Measurements from ENCODE around the gene SPN.
"Not testable (repeated sequence)": the region's sequence is repeated elsewhere in the genome, so short reads cannot be mapped to it uniquely, and the experiment has no call there.

Gene SPN

GRCh38 chr16:29676989-29677785 is 14.1 kb downstream of the SPN start:
- no peak for DNase-seq (ENCODE audit: low read depth in 2 of 2)

- DNase-seq (ENCODE audit: low read depth in 2 of 2), result no peak
Observed at GRCh38 chr16:29678691-29679267, 15.7 kb downstream of the SPN start, which contains the start of gene QPRT. QPRT (plus strand) TSS chr16:29679180; CDS start chr16:29679198, 18 bp downstream.

DNA sequence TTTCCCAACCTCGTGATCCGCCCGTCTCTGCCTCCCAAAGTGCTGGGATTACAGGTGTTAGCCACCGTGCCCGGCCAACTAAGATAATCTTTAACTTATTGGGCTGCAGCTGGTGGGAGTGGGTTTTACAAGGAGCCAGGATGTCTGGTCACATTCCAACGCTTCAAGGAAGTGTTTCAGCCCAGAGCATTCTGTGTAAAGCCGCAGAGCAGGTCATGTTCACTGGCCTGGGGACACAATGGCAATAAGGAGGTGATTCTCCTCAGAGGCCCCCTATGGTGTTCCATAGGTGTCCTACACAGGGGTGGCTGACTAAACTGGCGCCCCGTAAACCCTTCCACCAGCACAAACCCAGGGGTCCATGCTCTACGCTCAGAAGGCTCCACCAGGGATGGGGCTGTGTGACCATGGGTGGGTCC is 17.1 kb downstream of the SPN start:
- DNase-seq (ENCODE audit: low read depth in 2 of 2), result no peak

DNA sequence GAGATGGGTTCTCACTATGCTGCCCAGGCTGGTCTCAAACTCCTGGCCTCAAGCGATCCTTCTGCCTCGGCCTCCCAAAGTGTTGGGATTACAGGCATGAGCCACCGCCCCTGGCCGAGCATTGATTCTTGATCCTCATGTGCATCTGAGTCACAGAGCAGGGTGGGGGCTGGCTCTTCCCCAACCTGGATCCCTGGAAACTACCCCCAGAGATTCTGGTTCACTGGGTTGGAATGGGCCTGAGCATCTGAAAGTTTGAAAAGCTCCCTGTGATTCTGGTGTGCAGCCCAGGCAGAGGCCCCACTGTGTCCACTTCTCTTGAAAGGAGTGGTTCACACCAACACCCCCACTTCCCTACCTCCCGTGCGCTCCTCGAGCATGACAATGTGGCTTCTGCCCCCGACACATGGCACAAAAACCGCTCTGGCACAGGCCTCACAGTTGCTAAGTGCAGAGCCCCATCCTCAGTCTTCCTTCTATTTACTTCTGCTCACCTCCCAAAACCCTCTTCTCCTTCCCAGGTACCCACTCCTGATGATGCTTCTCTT is 20.6 kb downstream of the SPN start:
- no peak for DNase-seq (ENCODE audit: low read depth in 2 of 2)

DNA sequence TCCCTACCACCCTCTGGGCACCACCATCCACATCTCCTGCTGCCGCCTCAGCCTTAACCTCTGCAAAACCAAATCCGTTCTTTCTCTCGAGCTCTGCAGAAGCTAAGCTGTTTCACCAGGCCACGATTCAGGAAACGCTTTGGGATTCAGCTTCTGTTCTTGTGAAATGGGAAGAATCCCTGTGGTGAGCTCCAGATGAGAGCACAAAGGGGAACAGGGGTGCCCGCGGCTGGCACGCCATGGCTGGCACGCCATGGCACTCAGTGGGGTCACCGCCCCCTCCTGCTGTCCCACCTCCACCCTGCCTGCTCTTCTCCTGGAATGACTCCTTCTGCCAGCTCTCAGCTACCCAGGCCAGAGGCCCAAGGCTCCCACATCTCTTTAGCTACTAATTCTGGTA is 21.6 kb downstream of the SPN start:
- no peak for DNase-seq (ENCODE audit: low read depth in 2 of 2)

DNA sequence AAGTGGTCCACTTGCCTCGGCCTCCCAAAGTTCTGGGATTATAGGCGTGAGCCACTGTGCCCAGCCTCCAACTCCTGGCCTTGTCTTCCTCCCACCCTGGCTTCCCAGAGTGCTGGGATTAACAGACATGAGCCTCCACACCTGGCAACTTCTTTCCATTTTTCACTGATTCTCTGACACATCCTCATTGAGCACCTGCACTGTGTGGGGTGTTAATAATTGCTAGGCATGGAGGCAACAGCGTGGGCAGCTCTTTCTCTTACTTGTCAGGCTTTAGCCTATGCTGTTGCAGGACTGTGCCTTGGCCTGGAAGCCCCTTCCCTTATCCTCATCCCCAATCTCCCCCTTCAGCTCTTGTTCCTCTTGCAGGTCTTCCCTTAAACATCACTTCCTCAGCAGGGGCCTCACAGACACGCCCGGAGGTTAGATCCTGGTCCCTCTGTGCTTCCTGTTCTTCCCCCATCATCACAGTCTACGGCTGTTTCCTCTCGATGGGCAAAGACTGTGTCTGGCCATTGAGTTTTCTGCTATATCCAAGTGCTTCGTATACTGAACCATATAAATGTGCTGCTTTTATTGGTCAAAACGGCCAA is 23.8 kb downstream of the SPN start:
- no peak for DNase-seq (ENCODE audit: low read depth in 2 of 2)

DNA sequence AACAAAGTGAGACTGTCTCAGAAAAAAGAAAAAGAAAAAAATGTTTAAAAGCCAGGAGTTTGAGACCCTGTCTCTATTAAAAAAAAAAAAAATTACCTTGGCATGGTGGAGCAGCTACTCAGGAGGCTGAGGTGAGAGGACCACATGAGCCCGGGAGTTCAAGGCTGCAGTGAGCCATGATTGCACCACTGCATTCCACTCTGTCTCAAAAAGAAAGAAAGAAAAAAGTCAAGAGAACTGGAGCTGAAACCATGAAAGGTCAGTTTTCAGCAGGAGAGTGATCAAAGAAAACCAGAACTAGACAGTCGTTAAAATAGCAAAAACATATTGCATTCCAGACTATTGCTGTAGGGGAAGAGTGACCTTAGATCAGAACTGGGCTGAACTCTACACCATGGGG is 24.7 kb downstream of the SPN start:
- no peak for DNase-seq (ENCODE audit: low read depth in 2 of 2)

GRCh38 chr16:29688172-29688571 is 25.1 kb downstream of the SPN start:
- no peak for DNase-seq (ENCODE audit: low read depth in 2 of 2)

DNA sequence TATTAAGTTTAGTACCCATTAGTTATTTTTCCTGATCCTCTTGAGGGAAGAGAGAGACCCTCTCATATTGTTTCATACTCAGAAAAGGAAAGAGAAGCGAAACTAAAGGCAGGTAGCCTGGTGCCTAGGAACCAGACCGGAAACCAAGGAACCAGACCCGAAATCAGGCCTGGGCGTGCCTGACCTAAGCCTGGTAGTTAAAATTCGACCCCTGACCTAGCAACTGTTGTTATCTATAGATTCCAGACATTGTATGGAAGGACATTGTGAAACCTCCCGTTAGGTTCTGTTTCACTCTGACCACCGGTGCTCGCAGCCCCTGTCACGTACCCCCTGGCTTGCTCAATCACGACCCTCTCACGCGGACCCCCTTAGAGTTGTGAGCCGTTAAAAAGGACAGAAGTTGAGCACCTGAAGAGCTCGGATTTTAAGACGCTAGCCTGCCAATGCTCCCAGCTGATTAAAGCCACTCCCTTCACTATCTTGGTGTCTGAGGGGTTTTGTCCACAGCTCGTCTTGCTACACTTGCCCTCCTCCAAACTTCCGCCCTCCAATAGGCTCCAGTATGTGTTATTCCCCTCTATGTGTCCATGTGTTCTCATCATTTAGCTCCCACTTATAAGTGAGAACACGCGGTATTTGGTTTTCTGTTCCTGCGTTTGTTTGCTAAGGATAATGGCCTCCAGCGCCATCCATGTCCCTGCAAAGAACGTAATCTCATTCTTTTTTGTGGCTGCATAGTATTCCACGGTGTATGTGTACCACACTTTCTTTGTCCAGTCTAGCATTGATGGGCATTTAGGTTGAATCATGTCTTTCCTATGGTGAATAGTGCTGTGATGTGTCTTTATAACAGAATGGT is 26.7 kb downstream of the SPN start:
- DNase-seq (ENCODE audit: low read depth in 2 of 2), result not testable (repeated sequence)

GRCh38 chr16:29692606-29693005 is 29.6 kb downstream of the SPN start:
- not testable (repeated sequence) for DNase-seq (ENCODE audit: low read depth in 2 of 2)

GRCh38 chr16:29694384-29695195 is 31.5 kb downstream of the SPN start:
- no peak for DNase-seq (ENCODE audit: low read depth in 2 of 2)

GRCh38 chr16:29695675-29696074 is 32.6 kb downstream of the SPN start:
- DNase-seq (ENCODE audit: low read depth in 2 of 2), result not testable (repeated sequence)

DNA sequence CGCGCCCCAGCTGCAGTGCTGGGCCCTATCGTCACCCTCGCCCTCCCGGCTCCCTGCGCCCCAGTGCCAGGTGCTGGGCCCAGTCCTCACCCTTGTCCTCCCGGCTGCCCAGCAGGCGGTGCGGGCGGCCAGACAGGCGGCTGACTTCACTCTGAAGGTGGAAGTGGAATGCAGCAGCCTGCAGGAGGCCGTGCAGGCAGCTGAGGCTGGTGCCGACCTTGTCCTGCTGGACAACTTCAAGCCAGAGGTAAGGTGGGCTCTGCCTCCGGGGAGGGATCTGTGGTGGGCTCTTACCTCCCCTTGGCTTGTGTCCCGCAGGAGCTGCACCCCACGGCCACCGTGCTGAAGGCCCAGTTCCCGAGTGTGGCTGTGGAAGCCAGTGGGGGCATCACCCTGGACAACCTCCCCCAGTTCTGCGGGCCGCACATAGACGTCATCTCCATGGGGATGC is 33.9 kb downstream of the SPN start:
- no peak for DNase-seq (ENCODE audit: low read depth in 2 of 2)

GRCh38 chr16:29697391-29697790 is 34.3 kb downstream of the SPN start:
- DNase-seq (ENCODE audit: low read depth in 2 of 2), result no peak

- DNase-seq (ENCODE audit: low read depth in 2 of 2), result no peak
Observed at GRCh38 chr16:29698042-29698441, 35.0 kb downstream of the SPN start.

DNA sequence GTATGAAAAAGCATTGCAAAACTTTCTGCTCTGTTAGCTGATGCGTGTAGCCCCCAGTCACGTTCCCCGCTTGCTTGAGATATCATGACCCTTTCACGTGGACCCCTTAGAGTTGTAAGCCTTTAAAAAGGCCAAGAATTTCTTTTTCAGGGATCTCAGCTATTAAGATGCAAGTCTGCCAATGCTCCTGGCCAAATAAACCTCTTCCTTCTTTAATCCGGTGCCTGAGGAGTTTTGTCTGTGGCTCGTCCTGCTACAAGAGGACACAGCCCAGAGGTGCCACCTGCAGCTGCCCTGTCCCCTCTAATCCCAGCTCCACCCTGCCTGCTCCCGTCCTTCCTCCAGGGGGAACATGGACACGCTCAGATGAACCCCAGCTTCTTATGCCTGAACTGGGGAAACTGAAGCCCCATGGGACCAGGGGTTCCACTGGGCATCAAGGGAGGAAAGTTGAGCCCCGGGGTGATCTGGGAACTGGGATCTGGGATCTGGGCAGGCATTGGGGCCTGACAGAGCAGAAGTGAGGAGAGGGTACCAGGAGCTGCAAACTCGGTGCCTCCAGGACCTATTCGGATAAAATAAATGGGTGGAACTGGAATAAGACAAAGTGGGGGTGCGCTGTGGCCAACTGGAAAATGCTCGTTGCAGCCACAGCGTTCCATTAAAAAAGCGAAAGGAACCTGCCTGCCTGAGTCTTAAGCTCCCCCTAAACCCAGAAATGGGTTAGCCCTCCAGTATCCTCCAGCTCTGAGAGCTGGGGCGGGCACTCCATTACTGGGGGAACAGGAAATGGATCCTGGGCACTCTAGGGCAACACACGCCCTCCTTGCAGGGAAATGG is 35.7 kb downstream of the SPN start:
- no peak for DNase-seq (ENCODE audit: low read depth in 2 of 2)

GRCh38 chr16:29699324-29700219 is 36.5 kb downstream of the SPN start:
- DNase-seq (ENCODE audit: low read depth in 2 of 2), result no peak

DNA sequence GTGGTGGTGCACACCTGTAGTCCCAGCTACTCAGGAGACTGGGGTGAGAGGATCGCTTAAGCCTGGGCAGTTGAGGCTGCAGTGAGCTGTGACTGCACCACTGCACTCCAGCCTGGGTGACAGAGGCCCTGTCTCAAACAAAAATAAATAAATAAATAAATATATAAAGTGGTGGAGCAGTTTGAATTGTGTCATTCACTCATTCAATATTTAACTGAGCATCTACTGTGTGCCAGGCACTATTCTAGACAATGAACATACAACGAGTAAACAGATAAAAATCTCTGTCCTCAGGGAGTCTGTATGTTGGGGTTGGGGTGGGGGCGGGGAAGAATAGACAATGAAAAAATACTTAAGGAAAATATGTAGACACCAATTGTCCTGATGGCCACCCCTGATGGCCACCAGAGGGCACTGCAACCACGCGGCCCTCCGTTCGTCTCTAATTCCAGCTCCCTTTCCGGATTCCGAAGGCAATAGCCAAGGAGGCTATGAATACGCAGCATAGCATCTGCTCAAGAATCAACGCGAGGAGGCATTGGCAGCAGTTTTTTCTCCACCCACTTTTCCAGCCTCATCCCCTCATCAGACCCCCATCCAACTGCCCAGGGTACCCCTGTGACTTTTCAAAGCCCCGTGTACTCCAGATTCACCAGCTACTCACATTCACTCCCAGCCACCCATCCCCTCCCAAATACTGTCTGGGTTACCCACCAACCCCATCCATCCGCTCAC is 37.4 kb downstream of the SPN start:
- DNase-seq (ENCODE audit: low read depth in 2 of 2), result peak; percentile 55 to 69
